ENCODE data around the gene FOXN3. TPM values are rescaled to one million over a fixed set of nuclear protein-coding genes. Genes with fewer than 3 reads are reported as not detected.

Gene FOXN3
- total RNA-seq, 2 donors from 2014 or later: 61.2 to 84.1 TPM

DNA sequence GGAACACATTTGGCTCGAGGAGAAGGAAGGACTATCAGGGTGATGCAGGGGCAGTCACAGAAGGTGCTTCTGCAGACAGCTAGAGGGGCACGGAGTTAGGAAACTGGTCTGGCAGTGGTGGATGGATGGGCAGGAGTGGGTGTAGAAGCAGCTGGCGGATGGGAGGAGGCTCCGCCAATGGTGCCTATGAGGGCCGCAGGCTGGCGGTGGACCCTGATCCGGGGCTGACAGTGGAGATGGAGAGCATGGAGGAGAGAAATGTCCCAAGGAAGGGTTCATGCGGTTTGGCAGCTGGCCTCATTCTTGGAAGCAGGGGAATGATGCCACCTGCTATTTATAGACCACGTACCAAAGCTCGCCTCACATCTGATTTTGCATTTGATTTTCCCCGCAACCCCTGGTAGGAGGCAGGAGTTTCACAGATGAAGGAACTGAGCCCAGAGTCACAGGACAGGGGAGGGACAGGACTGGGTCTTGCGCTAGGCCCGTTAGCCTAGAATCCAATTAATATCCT lies 237.1 kb downstream of the FOXN3 start:
- H3K27me3 ChIP-seq (ENCODE audit: control insufficient read depth, insufficient read depth, low read length, poor library complexity, severe bottlenecking): no peaks in the 10 kb centered on the region
- peaks cover 29% of the 10 kb centered on the region for H3K4me1 Mint-ChIP-seq
- no peaks in the 10 kb centered on the region for H3K27me3 Mint-ChIP-seq (ENCODE audit: insufficient read depth)
- no peak overlapping the region for H3K27ac Mint-ChIP-seq
- TF ChIP-seq CTCF (conservative IDR thresholded peaks at IDR 0.05): no peak
- H3K9me3 Mint-ChIP-seq: no peaks in the 10 kb centered on the region
- no peaks in the 10 kb centered on the region for H3K36me3 ChIP-seq (ENCODE audit: control insufficient read depth, insufficient read depth, low read length)
- no peak for DNase-seq
- H3K4me3 Mint-ChIP-seq: no peak overlapping the region
- WGBS, 2 experiments (ENCODE audit: insufficient coverage in 1 of 2, insufficient read length in 1 of 2): 95 to 97% methylated on average over 13 of the region's 13 CpGs
- no peak overlapping the region for H3K27ac ChIP-seq (ENCODE audit: low read depth, low read length)
- peaks cover 7% of the 10 kb centered on the region for H3K36me3 Mint-ChIP-seq (ENCODE audit: low read depth)
- H3K4me3 ChIP-seq (ENCODE audit: low read length): no peak overlapping the region
- H3K4me1 ChIP-seq (ENCODE audit: control insufficient read depth, insufficient read depth, low read length): peaks cover 17% of the 10 kb centered on the region
- H3K9me3 ChIP-seq (ENCODE audit: control insufficient read depth, low read length): no peaks in the 10 kb centered on the region
- no peak overlapping the region for H3K9ac ChIP-seq (ENCODE audit: extremely low read depth, low read length, poor library complexity, severe bottlenecking)

GRCh38 chr14:89178800-89179535 lies 238.1 kb downstream of the FOXN3 start:
- no peak for DNase-seq
- H3K27ac Mint-ChIP-seq: no peak overlapping the region
- Histone ChIP-seq H3K4me3 (ENCODE audit: low read length) (no peak overlapping the region), H3K9ac (ENCODE audit: extremely low read depth, low read length, poor library complexity, severe bottlenecking) (no peak overlapping the region), H3K9me3 (ENCODE audit: control insufficient read depth, low read length) (no peaks in the 10 kb centered on the region), H3K27me3 (ENCODE audit: control insufficient read depth, insufficient read depth, low read length, poor library complexity, severe bottlenecking) (no peaks in the 10 kb centered on the region), H3K4me1 (ENCODE audit: control insufficient read depth, insufficient read depth, low read length) (peaks cover 11% of the 10 kb centered on the region), H3K27ac (ENCODE audit: low read depth, low read length) (no peak overlapping the region), H3K36me3 (ENCODE audit: control insufficient read depth, insufficient read depth, low read length) (no peaks in the 10 kb centered on the region)
- peaks cover 31% of the 10 kb centered on the region for H3K4me1 Mint-ChIP-seq
- WGBS, 2 experiments (ENCODE audit: insufficient coverage in 1 of 2, insufficient read length in 1 of 2): 92 to 95% methylated on average over 5 to 7 of the region's 7 CpGs
- no peaks in the 10 kb centered on the region for H3K9me3 Mint-ChIP-seq
- H3K36me3 Mint-ChIP-seq (ENCODE audit: low read depth): peaks cover 15% of the 10 kb centered on the region
- H3K27me3 Mint-ChIP-seq (ENCODE audit: insufficient read depth): peaks cover 6% of the 10 kb centered on the region
- no peak overlapping the region for H3K4me3 Mint-ChIP-seq
- TF ChIP-seq CTCF (conservative IDR thresholded peaks at IDR 0.05): no peak

DNA sequence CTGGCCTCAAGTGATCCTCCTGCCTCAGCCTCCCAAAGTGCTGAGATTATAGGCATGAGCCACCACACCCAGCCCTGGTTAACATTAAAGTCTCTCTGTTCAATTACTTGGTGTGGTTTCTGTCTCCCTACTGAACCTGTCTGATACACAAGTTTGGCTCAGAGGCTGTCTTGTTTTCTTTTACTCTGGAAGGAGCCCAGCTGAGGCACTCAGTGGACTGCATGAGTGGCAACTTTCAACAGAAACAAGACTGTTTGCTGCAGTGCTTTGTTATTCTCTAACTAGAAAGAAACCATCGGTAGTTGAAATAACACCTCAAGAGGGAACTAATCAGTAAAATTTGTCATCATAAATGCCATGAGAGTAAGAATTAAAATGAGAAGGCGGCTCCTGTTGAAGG lies 238.7 kb downstream of the FOXN3 start:
- peaks cover 3% of the 10 kb centered on the region for H3K36me3 ChIP-seq (ENCODE audit: control insufficient read depth, insufficient read depth, low read length)
- peaks cover 17% of the 10 kb centered on the region for H3K36me3 Mint-ChIP-seq (ENCODE audit: low read depth)
- peaks cover 11% of the 10 kb centered on the region for H3K4me1 ChIP-seq (ENCODE audit: control insufficient read depth, insufficient read depth, low read length)
- no peak for DNase-seq
- no peak overlapping the region for H3K27ac ChIP-seq (ENCODE audit: low read depth, low read length)
- no peak overlapping the region for H3K4me3 Mint-ChIP-seq
- H3K4me1 Mint-ChIP-seq: peaks cover 31% of the 10 kb centered on the region
- TF ChIP-seq CTCF (conservative IDR thresholded peaks at IDR 0.05): no peak
- no peak overlapping the region for H3K4me3 ChIP-seq (ENCODE audit: low read length)
- H3K27ac Mint-ChIP-seq: no peak overlapping the region
- no peaks in the 10 kb centered on the region for H3K27me3 ChIP-seq (ENCODE audit: control insufficient read depth, insufficient read depth, low read length, poor library complexity, severe bottlenecking)
- 97 to 100% methylated on average over 2 of the region's 2 CpGs for WGBS, 2 experiments (ENCODE audit: insufficient coverage in 1 of 2, insufficient read length in 1 of 2)
- H3K9ac ChIP-seq (ENCODE audit: extremely low read depth, low read length, poor library complexity, severe bottlenecking): no peak overlapping the region
- H3K27me3 Mint-ChIP-seq (ENCODE audit: insufficient read depth): peaks cover 6% of the 10 kb centered on the region
- H3K9me3 ChIP-seq (ENCODE audit: control insufficient read depth, low read length): peaks cover 2% of the 10 kb centered on the region
- H3K9me3 Mint-ChIP-seq: no peaks in the 10 kb centered on the region
